GM21381 (cell line): ENCODE results near the gene IPO4.

ENCODE experiments used
- ATAC-seq: cut with Tn5 transposase; IDR thresholded peaks from one replicate; pipeline ENCODE4 v1.9.1; 2021; ENCODE audit warnings: mild to moderate bottlenecking, moderate library complexity; ENCODE audit not compliant: unreplicated experiment

Gene IPO4

GRCh38 chr14:24195186-24196070 lies 6.8 kb upstream of the IPO4 start, which contains the start of gene TM9SF1:
TM9SF1 (minus strand) TSS chr14:24195441; CDS start chr14:24195019, 422 bp downstream.
- peak; percentile 85 for ATAC-seq

DNA sequence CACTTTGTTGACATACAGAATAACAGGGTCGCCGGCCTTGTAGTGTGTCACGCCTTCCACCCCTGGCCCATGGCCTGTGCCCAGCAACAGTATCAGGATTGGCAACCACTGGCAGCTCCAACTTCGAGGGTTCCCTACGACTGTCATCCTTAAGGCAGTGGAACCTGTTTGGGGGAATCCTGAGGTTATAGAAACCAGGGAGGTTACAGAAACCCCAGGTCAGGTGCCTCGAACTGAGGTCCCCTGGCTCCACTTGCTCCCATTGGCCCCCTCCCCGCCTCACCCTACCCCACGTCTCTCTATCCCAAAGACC lies 6.2 kb upstream of the IPO4 start:
- no peak for ATAC-seq

- no peak for ATAC-seq
Observed at GRCh38 chr14:24194186-24194872, 5.7 kb upstream of the IPO4 start.

- ATAC-seq = no peak
Observed at GRCh38 chr14:24192933-24193332, 4.3 kb upstream of the IPO4 start.

- ATAC-seq = no peak
Observed at GRCh38 chr14:24190416-24190815, 1.8 kb upstream of the IPO4 start.

- no peak for ATAC-seq
Observed at GRCh38 chr14:24189460-24189859, 844 bp upstream of the IPO4 start.

DNA sequence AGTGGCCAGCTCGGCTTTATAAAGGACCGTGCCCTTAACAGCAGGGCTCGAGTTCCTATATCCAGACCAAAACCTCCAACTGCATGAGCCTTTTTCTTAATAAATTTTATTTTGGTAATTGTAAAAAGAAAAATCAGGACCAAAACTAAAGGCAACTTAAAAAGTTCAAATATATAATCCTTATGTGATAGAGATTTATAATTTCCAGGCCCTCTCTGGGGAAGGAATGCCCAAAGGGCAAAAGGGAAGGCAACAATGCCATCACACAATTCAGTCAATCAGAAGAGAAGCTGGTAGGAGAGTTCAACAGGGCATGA lies 401 bp upstream of the IPO4 start:
- no peak for ATAC-seq

- no peak for ATAC-seq
Observed at GRCh38 chr14:24187539-24187915, 1.1 kb downstream of the IPO4 start.

DNA sequence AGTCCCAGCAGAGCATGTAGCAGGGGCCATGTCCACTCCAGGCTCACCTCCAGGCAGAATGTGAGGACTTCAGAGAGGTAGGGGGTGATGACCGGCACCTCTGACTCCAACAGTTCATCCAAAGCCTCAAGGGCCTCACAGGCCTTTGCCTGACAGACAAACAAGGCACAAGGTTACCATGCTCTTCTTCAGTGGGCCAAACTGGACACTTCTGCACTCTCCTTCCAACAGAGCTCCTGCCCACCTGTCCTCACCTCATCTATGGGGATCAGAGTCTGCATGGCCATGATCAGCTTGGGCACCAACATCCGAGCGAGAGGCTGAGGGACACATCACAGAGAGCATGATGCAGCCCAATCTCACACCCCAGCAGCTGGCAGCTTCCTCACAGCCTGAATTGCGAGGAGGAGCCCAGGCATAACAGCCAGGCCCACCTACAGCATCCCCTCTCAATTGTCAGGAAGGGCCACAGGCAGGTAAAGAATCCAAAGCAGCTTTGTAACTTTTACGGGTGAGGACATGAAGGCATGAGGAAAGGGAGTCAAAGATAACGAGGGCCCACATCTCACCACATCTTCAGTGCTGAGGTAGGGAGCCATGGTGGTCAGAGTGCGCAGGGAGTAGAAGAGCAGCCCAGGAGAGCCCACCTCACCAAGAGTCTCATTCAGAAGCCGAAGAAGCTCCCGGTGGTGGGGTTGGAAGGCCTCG lies 1.6 kb downstream of the IPO4 start:
- ATAC-seq = no peak

DNA sequence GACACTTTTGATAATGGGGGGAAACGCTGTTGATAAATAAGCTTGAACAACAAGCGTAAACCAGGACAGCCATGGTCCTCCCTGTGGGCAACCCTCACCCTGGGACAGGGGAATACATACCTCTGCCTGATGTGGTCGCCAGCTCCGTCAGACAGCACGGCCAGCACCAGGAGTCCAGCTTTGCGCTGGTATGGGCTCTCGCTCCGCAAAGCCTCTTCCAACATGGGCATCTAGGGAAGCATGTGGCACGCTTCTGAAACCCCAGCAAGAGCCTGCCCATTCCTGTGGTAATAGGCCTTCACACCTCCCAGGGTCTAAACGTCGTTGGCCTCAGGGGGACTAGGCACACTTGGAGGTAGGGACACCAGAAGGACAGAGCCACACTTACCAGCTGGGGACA lies 2.9 kb downstream of the IPO4 start:
- ATAC-seq = no peak

DNA sequence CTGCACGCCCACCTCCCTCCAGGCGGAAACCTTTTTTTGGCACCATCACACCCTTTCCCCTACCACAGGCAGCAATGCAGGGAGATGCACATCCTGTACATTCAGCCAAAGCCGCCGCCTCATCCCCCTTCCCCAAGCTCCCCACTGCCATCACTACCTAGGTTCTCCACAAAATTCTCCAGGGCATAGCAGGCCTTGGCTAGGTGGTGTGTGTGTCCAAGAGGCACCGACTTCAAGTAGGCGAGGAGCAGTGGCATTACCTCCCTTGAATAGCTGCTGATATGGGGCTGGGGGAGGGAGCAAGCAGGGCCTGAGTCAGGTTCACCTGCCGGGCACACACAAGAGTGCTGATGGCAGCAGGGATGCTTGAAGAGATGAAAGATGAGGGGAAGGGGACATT lies 3.6 kb downstream of the IPO4 start:
- ATAC-seq = no peak

- ATAC-seq = no peak
Observed at GRCh38 chr14:24184104-24184970, 4.3 kb downstream of the IPO4 start.

DNA sequence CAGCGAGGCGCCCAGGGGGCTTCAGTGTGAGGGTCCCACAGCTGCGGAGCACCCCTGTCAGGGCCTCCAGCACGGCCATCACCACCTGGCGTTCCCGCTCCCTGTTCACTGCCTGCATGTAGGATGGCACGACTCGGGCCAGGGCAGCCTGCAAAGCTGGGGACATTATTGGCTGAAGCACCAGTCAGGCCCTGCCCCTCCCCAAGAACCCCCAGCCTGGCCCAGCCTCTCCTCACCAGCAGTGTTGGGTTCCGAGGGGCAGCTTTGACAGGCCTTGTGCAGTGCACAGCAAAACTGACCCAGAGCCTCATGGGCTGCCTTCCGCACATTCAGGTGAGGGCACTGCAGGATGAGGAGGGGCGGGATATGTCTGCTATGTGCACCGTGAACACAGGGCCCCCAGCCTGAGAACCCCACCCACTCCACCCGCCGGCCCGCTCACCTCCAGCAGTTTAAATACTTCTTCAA lies 5.6 kb downstream of the IPO4 start:
- ATAC-seq = no peak

GRCh38 chr14:24182110-24182882 lies 6.3 kb downstream of the IPO4 start:
- no peak for ATAC-seq

GRCh38 chr14:24181371-24182077 lies 7.1 kb downstream of the IPO4 start:
- no peak for ATAC-seq

DNA sequence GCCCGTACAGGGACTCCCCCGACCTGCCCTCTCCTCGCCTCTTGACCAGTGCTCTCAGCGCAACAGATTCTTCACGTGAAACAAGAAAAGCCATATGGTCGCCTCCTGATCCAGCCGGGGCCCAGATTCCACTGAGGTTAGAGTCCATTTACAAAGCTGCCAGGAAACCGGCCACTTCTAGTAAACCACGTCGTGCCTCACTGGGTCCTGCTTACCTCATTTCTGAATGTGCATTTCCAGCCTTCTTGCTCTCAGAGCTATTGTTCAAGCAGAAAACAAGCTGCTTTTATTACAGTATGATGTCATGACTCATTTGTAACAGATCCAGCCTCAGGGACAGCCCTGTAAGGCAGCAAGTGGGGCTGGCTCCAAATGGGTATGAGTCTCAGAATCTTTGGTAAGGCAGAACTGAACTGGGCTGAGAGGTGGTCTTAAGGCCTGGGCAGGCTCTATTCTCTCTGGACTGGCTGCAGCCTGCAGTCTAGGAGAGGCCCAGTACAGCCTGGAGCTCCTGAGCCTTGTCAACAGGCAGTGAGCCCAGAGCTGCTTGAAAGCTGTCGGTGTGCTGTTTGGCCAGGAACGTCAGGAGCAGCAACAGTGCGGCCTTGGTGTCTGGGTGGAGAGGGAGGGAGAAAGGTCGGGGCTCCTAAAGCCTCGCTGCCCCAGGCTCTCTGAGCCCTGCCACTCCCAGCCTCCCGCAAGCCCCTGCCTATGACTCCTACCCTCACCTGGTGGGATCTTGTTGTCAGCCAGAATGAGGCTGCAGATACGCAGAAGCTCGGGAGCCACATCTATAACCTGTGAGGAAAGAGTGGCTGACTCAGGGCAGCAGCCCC lies 8.4 kb downstream of the IPO4 start:
- no peak for ATAC-seq

- ATAC-seq = no peak
Observed at GRCh38 chr14:24179294-24179960, 9.2 kb downstream of the IPO4 start.
